Measurements from ENCODE around the gene ANK2.

DNA sequence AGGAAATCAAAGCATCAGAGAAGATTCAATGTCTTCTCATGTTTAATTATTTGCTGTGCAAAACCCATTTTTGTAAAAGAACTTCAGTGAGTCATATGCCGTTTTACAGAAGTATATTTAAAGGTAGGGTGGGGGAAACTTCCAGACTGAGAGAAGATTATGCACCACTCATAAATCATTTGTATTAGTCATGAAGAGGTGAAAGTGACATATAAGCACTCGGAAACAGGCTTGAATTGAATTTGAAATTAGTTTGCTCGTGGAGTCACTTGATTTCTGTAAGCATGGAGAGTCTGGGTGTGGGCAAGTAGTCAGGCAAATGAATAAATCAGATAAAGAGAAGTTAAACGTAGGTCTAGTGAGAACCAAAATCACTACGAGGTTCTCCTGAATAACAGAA lies 335.1 kb downstream of the ANK2 start:
- TF ChIP-seq, protein P1, sequence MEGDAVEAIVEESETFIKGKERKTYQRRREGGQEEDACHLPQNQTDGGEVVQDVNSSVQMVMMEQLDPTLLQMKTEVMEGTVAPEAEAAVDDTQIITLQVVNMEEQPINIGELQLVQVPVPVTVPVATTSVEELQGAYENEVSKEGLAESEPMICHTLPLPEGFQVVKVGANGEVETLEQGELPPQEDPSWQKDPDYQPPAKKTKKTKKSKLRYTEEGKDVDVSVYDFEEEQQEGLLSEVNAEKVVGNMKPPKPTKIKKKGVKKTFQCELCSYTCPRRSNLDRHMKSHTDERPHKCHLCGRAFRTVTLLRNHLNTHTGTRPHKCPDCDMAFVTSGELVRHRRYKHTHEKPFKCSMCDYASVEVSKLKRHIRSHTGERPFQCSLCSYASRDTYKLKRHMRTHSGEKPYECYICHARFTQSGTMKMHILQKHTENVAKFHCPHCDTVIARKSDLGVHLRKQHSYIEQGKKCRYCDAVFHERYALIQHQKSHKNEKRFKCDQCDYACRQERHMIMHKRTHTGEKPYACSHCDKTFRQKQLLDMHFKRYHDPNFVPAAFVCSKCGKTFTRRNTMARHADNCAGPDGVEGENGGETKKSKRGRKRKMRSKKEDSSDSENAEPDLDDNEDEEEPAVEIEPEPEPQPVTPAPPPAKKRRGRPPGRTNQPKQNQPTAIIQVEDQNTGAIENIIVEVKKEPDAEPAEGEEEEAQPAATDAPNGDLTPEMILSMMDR (IDR thresholded peaks at IDR 0.05): no peak
- TF ChIP-seq POLR2A (IDR thresholded peaks at IDR 0.05): no peak
